ENCODE data around the gene OR10X1. TPM values are rescaled to one million over a fixed set of nuclear protein-coding genes. Genes with fewer than 3 reads are reported as not detected.

The OR10X1 gene
- total RNA-seq, 1 donor from 2014 or later, result not detected

GRCh38 chr1:158570480-158570879 is 9.2 kb downstream of the OR10X1 start, which contains the start of gene OR6P1:
OR6P1 (minus strand) TSS chr1:158570580; CDS start chr1:158563604, 6,976 bp downstream.
- DNase-seq, result no peak
- no peaks in the 10 kb centered on the region for H3K36me3 Mint-ChIP-seq (ENCODE audit: unreplicated experiment)
- no peaks in the 10 kb centered on the region for H3K27me3 Mint-ChIP-seq (ENCODE audit: unreplicated experiment)

GRCh38 chr1:158564608-158565007 is 15.1 kb downstream of the OR10X1 start:
- H3K27me3 Mint-ChIP-seq (ENCODE audit: unreplicated experiment), result no peaks in the 10 kb centered on the region
- no peak overlapping the region for H3K4me3 Mint-ChIP-seq (ENCODE audit: unreplicated experiment)
- no peak overlapping the region for H3K27ac Mint-ChIP-seq (ENCODE audit: unreplicated experiment)
- no peaks in the 10 kb centered on the region for H3K36me3 Mint-ChIP-seq (ENCODE audit: unreplicated experiment)
- no peaks in the 10 kb centered on the region for H3K9me3 Mint-ChIP-seq (ENCODE audit: unreplicated experiment)
- DNase-seq, result no peak
- no peaks in the 10 kb centered on the region for H3K4me1 Mint-ChIP-seq (ENCODE audit: low read depth, unreplicated experiment)
- TF ChIP-seq CTCF (IDR thresholded peaks at IDR 0.05; ENCODE audit: partially characterized antibody, unreplicated experiment), result no peak

More at GRCh38 chr1:158570480-158570879, 9.2 kb downstream of the OR10X1 start, which contains the start of gene OR6P1:
- H3K4me3 Mint-ChIP-seq (ENCODE audit: unreplicated experiment), result no peak within 1 kb of the TSS
- no peaks in the 10 kb centered on the region for H3K4me1 Mint-ChIP-seq (ENCODE audit: low read depth, unreplicated experiment)
- no peak for TF ChIP-seq CTCF (IDR thresholded peaks at IDR 0.05; ENCODE audit: partially characterized antibody, unreplicated experiment)
- H3K9me3 Mint-ChIP-seq (ENCODE audit: unreplicated experiment), result no peaks in the 10 kb centered on the region
- H3K27ac Mint-ChIP-seq (ENCODE audit: unreplicated experiment), result no peak within 1 kb of the TSS

- no peak for DNase-seq
- H3K27me3 Mint-ChIP-seq (ENCODE audit: unreplicated experiment), result no peaks in the 10 kb centered on the region
- no peak overlapping the region for H3K4me3 Mint-ChIP-seq (ENCODE audit: unreplicated experiment)
- H3K36me3 Mint-ChIP-seq (ENCODE audit: unreplicated experiment), result no peaks in the 10 kb centered on the region
- H3K9me3 Mint-ChIP-seq (ENCODE audit: unreplicated experiment), result no peaks in the 10 kb centered on the region
- TF ChIP-seq CTCF (IDR thresholded peaks at IDR 0.05; ENCODE audit: partially characterized antibody, unreplicated experiment), result no peak
- no peaks in the 10 kb centered on the region for H3K4me1 Mint-ChIP-seq (ENCODE audit: low read depth, unreplicated experiment)
- no peak overlapping the region for H3K27ac Mint-ChIP-seq (ENCODE audit: unreplicated experiment)
Measured at GRCh38 chr1:158563853-158564252, 15.8 kb downstream of the OR10X1 start.

- no peak for DNase-seq
- Mint-ChIP-seq H3K4me1 (ENCODE audit: low read depth, unreplicated experiment) (no peaks in the 10 kb centered on the region), H3K27ac (ENCODE audit: unreplicated experiment) (no peak overlapping the region), H3K36me3 (ENCODE audit: unreplicated experiment) (no peaks in the 10 kb centered on the region), H3K4me3 (ENCODE audit: unreplicated experiment) (no peak overlapping the region), H3K27me3 (ENCODE audit: unreplicated experiment) (no peaks in the 10 kb centered on the region), H3K9me3 (ENCODE audit: unreplicated experiment) (no peaks in the 10 kb centered on the region)
- TF ChIP-seq CTCF (IDR thresholded peaks at IDR 0.05; ENCODE audit: partially characterized antibody, unreplicated experiment), result no peak
Measured at GRCh38 chr1:158559696-158560095, 20.0 kb downstream of the OR10X1 start.

- no peaks in the 10 kb centered on the region for H3K36me3 Mint-ChIP-seq (ENCODE audit: unreplicated experiment)
- TF ChIP-seq CTCF (IDR thresholded peaks at IDR 0.05; ENCODE audit: partially characterized antibody, unreplicated experiment), result no peak
- no peak within 1 kb of the TSS for H3K27ac Mint-ChIP-seq (ENCODE audit: unreplicated experiment)
- H3K27me3 Mint-ChIP-seq (ENCODE audit: unreplicated experiment), result no peaks in the 10 kb centered on the region
- H3K4me1 Mint-ChIP-seq (ENCODE audit: low read depth, unreplicated experiment), result peaks cover 4% of the 10 kb centered on the region
- H3K9me3 Mint-ChIP-seq (ENCODE audit: unreplicated experiment), result no peaks in the 10 kb centered on the region
- H3K4me3 Mint-ChIP-seq (ENCODE audit: unreplicated experiment), result no peak within 1 kb of the TSS
- DNase-seq, result no peak
Measured at GRCh38 chr1:158554352-158554751, 25.3 kb downstream of the OR10X1 start, which contains the start of gene OR6Y1. OR6Y1 (minus strand) TSS chr1:158554405; CDS start chr1:158548105, 6,300 bp downstream.

Measured in glutamatergic neuron (in vitro differentiated cells).